HepG2 (cell line): ENCODE measurements around the gene CEP131. TPM values are rescaled to one million over a fixed set of nuclear protein-coding genes. Genes with fewer than 3 reads are reported as not detected.

Experiments used
- ATAC-seq: fragments of 200-7000 bp; cut with Tn5 transposase; 3 replicates; pipeline ENCODE4 v1.9.1; 2020; ENCODE audit warnings: mild to moderate bottlenecking, moderate library complexity
- BruUV-seq: library from RNA; stranded (reverse); fragments of 400-500 nt; replicated peaks from 2 replicates; lab custom pipeline; 2021; lab: Mats Ljungman, UMichigan
- CTCF ChIA-PET: fragments of 300-600 bp; formaldehyde crosslinking; extraction: SDS; loops from one replicate; lab custom pipeline; 2021; ENCODE audit warnings: low total read pairs, inconsistent platforms, low intra/inter-chr PET ratio; lab: Yijun Ruan, JAX
- POLR2A ChIA-PET: fragments of 350-600 bp; sonication (Branson Sonifier 250); formaldehyde crosslinking; loops from one replicate; lab custom pipeline; 2020; ENCODE audit warnings: antibody characterized with exemption, inconsistent platforms; lab: Yijun Ruan, JAX
- DNase-seq: peaks from one replicate; pipeline ENCODE4 v3.0.0-alpha.2; 2015; ENCODE audit warnings: low spot score
- FAIRE-seq: peaks from 3 replicates; lab custom pipeline; 2011; peaks lifted over from hg19 to GRCh38; lab: Jason Lieb, UNC
- H2AFZ ChIP-seq: one replicate; pipeline ENCODE4 v1.6.1; 2011; ENCODE audit warnings: low read length, inconsistent platforms
- H3K27ac ChIP-seq: fragments of 300-600 bp; 3 replicates; pipeline ENCODE4 v1.8.0; 2011; ENCODE audit warnings: mixed run types, mild to moderate bottlenecking, mixed read lengths, low read length, inconsistent platforms; ENCODE audit not compliant: insufficient read depth; ENCODE audit errors: extremely low read length
- H3K27me3 ChIP-seq, 2 experiments: fragments of 200-600 bp in 1 of 2; 2 replicates in 1 of 2; 3 replicates in 1 of 2; pipeline versions ENCODE4 v1.6.0 to v1.8.0; 2011; ENCODE audit warnings: low read length in 2 of 2, mild to moderate bottlenecking in 2 of 2, moderate library complexity in 2 of 2, inconsistent platforms in 1 of 2; ENCODE audit not compliant: insufficient read depth in 2 of 2, control insufficient read depth in 1 of 2
- H3K36me3 ChIP-seq, 2 experiments: fragments of 200-600 bp in 1 of 2; replicated peaks in 1 of 2; 2 replicates in 1 of 2; 3 replicates in 1 of 2; pipeline versions ENCODE4 v1.5.1 to v1.8.0; 2011; ENCODE audit warnings: low read length in 2 of 2, inconsistent platforms in 1 of 2; ENCODE audit not compliant: insufficient read depth in 2 of 2, control insufficient read depth in 1 of 2
- H3K4me1 ChIP-seq: 2 replicates; pipeline ENCODE4 v1.5.1; 2012; ENCODE audit warnings: low read length, inconsistent platforms; ENCODE audit not compliant: insufficient read depth
- H3K4me2 ChIP-seq: 2 replicates; pipeline ENCODE4 v1.6.0; 2011; ENCODE audit warnings: low read depth, low read length, inconsistent platforms
- H3K4me3 ChIP-seq, 3 experiments: fragments of 200-600 bp in 1 of 3; sonication (generic), shearing (Covaris generic) in 1 of 3; replicated peaks in 1 of 3; 2 replicates each; pipeline ENCODE4 v1.5.1; 2011 to 2016; ENCODE audit warnings: low read length in 3 of 3, inconsistent platforms in 2 of 3, low read depth in 2 of 3, mild to moderate bottlenecking in 2 of 3, control low read depth in 1 of 3, mixed read lengths in 1 of 3; ENCODE audit not compliant: insufficient read depth in 1 of 3
- H3K79me2 ChIP-seq: one replicate; pipeline ENCODE4 v1.6.1; 2011; ENCODE audit warnings: low read length, inconsistent platforms; ENCODE audit not compliant: insufficient read depth
- H3K9ac ChIP-seq: 2 replicates; pipeline ENCODE4 v1.6.0; 2011; ENCODE audit warnings: mild to moderate bottlenecking, low read depth, low read length, inconsistent platforms; ENCODE audit not compliant: insufficient read depth
- H3K9me3 ChIP-seq: 2 replicates; pipeline ENCODE4 v1.5.1; 2012; ENCODE audit warnings: mild to moderate bottlenecking, low read length
- H4K20me1 ChIP-seq: 2 replicates; pipeline ENCODE4 v1.6.0; 2011; ENCODE audit warnings: inconsistent platforms, mild to moderate bottlenecking, low read length, moderate library complexity; ENCODE audit not compliant: insufficient read depth
- CTCF ChIP-seq: sonication (generic); formaldehyde crosslinking; IDR thresholded peaks from 2 replicates; pipeline ENCODE4 v1.5.0; 2020; ENCODE audit warnings: mild to moderate bottlenecking, missing genetic modification reagents, moderate library complexity
- ETV5 ChIP-seq: IDR thresholded peaks from 2 replicates; pipeline ENCODE4 v1.6.1; 2018; ENCODE audit warnings: missing biosample characterization, missing genetic modification reagents, inconsistent platforms, borderline replicate concordance
- FOSL1 ChIP-seq: sonication (generic); formaldehyde crosslinking; IDR thresholded peaks from 2 replicates; pipeline ENCODE4 v1.9.0; 2021; ENCODE audit warnings: missing genetic modification reagents, borderline replicate concordance
- FOSL2 ChIP-seq: sonication (generic); formaldehyde crosslinking; IDR thresholded peaks from 2 replicates; pipeline ENCODE4 v1.4.0; 2020; ENCODE audit warnings: missing genetic modification reagents
- JARID2 ChIP-seq: sonication (generic); formaldehyde crosslinking; IDR thresholded peaks from 2 replicates; pipeline ENCODE4 v1.8.1; 2023; ENCODE audit warnings: missing genetic modification reagents, inconsistent platforms; ENCODE audit not compliant: insufficient replicate concordance
- KLF13 ChIP-seq: sonication (generic); formaldehyde crosslinking; IDR thresholded peaks from 2 replicates; pipeline ENCODE4 v1.4.0; 2020; ENCODE audit warnings: mild to moderate bottlenecking, missing genetic modification reagents
- MAF1 ChIP-seq: sonication (generic); formaldehyde crosslinking; IDR thresholded peaks from 2 replicates; pipeline ENCODE4 v1.5.0; 2020; ENCODE audit warnings: missing genetic modification reagents, borderline replicate concordance
- NONO ChIP-seq, 2 experiments: fragments of 450-650 bp in 1 of 2; sonication (generic) in 1 of 2; formaldehyde crosslinking in 1 of 2; IDR thresholded peaks in 1 of 2; conservative IDR thresholded peaks in 1 of 2; 2 replicates each; pipeline versions ENCODE4 v1.6.1 to v1.8.0; 2017 to 2022; ENCODE audit warnings: mild to moderate bottlenecking in 1 of 2, missing genetic modification reagents in 1 of 2, moderate library complexity in 1 of 2
- RAD51 ChIP-seq: fragments of 450-650 bp; IDR thresholded peaks from 2 replicates; pipeline ENCODE4 v1.6.1; 2016; ENCODE audit warnings: borderline replicate concordance
- SP140L ChIP-seq: sonication (generic); formaldehyde crosslinking; IDR thresholded peaks from 2 replicates; pipeline ENCODE4 v1.4.0; 2020; ENCODE audit warnings: missing genetic modification reagents, borderline replicate concordance
- SP2 ChIP-seq: sonication (generic); formaldehyde crosslinking; IDR thresholded peaks from 2 replicates; pipeline ENCODE4 v1.5.1; 2020; ENCODE audit warnings: mild to moderate bottlenecking, missing genetic modification reagents
- SSRP1 ChIP-seq: IDR thresholded peaks from 2 replicates; pipeline ENCODE4 v1.6.1; 2016; ENCODE audit warnings: control low read depth
- TEAD2 ChIP-seq: sonication (generic); formaldehyde crosslinking; IDR thresholded peaks from 2 replicates; pipeline ENCODE4 v1.9.0; 2021; ENCODE audit warnings: missing genetic modification reagents
- ZBTB38 ChIP-seq: sonication (generic); formaldehyde crosslinking; IDR thresholded peaks from 2 replicates; pipeline ENCODE4 v1.5.1; 2020; ENCODE audit warnings: mild to moderate bottlenecking, missing genetic modification reagents
- ZFP37 ChIP-seq: sonication (generic); formaldehyde crosslinking; IDR thresholded peaks from 2 replicates; pipeline ENCODE4 v1.4.0; 2020; ENCODE audit warnings: missing genetic modification reagents, borderline replicate concordance
- ZNF383 ChIP-seq: sonication (generic); formaldehyde crosslinking; IDR thresholded peaks from 2 replicates; pipeline ENCODE4 v1.4.0; 2020; ENCODE audit warnings: missing genetic modification reagents, mild to moderate bottlenecking, borderline replicate concordance
- ZNF468 ChIP-seq: sonication (generic); formaldehyde crosslinking; IDR thresholded peaks from 2 replicates; pipeline ENCODE4 v1.8.0; 2022; ENCODE audit warnings: mild to moderate bottlenecking, moderate library complexity, missing genetic modification reagents
- ZNF879 ChIP-seq: sonication (generic); formaldehyde crosslinking; IDR thresholded peaks from 2 replicates; pipeline ENCODE4 v1.8.1; 2023; ENCODE audit warnings: missing genetic modification reagents
- ZSCAN20 ChIP-seq: sonication (generic); formaldehyde crosslinking; IDR thresholded peaks from 2 replicates; pipeline ENCODE4 v1.4.0; 2020; ENCODE audit warnings: missing genetic modification reagents, mild to moderate bottlenecking, borderline replicate concordance
- WGBS: methylation state at CpG from one replicate; pipeline ENCODE4 v1.1.6; 2017; ENCODE audit warnings: low lambda C conversion rate; 5-methylcytosine and 5-hydroxymethylcytosine counted together
- in situ Hi-C: cut with HindIII; loops from 2 replicates; pipeline ENCODE4 v1.10.0; 2017; ENCODE audit warnings: low pct_unique_long_range_greater_than_20kb; ENCODE audit not compliant: extremely low pct_ligation_motif_present
- intact Hi-C: fragments of 100-400 bp; cut with micrococcal nuclease; formaldehyde crosslinking; loops from one replicate; pipeline ENCODE4 v1.10.0; 2022; ENCODE audit not compliant: unreplicated experiment
- polyA plus RNA-seq, 8 experiments: library from polyadenylated mRNA; depleted of rRNA in 3 of 8; stranded (reverse) in 7 of 8; unstranded in 1 of 8; fragments of >200 nt; fragmentation: Illumina TruSeq in 4 of 8; extraction: Trizol in 4 of 8; gene quantifications; 2 replicates each; pipeline versions ENCODE4 v1.2.1 to v1.2.3, GENCODE V29; 2011 to 2016; ENCODE audit warnings: low read depth in 4 of 8, missing spikeins in 1 of 8, mixed read lengths in 1 of 8; ENCODE audit not compliant: insufficient read depth in 1 of 8
- total RNA-seq, 5 experiments: library from RNA; depleted of rRNA; stranded (reverse); fragments of >200 nt; fragmentation: Illumina TruSeq; extraction: Trizol; gene quantifications; 2 replicates each; pipeline ENCODE4 v1.2.3, GENCODE V29; 2016; ENCODE audit warnings: low read depth in 1 of 5
- TF ChIP-seq, protein P1 (sequence below): sonication (generic); formaldehyde crosslinking; IDR thresholded peaks from 2 replicates; pipeline ENCODE4 v1.9.0; 2021; ENCODE audit warnings: missing genetic modification reagents, borderline replicate concordance

Gene CEP131
- total and polyA plus RNA-seq, 2 of the 13 experiments (the other 11 are each of a cell fraction or from before 2014, with no cell fraction given): 5.0 to 16.8 TPM

GRCh38 chr17:81253358-81254131 lies 30.8 kb upstream of the CEP131 start:
- peak; percentile 86 for FAIRE-seq
- Histone ChIP-seq H3K27ac (no peak overlapping the region), H3K36me3 (peaks cover 17 to 31% of the 10 kb centered on the region in 2 experiments), H3K4me3 (no peak overlapping the region), H4K20me1 (peaks cover 4% of the 10 kb centered on the region; the same call in 1 of the 2 replicates), H3K79me2 (no peaks in the 10 kb centered on the region), H3K27me3 (no peaks in the 10 kb centered on the region), H3K9me3 (no peaks in the 10 kb centered on the region), H3K4me1 (peaks cover 26% of the 10 kb centered on the region), H2AFZ (no peak overlapping the region), H3K9ac (no peak overlapping the region), H3K4me2 (peak overlapping the region; percentile 41)
- DNase-seq: no peak
- POLR2A ChIA-PET: no interaction called here
- in situ Hi-C loops (no loop called here), intact Hi-C loops (loop anchor here (1.0 to 2.0 kb wide), 3 partner anchors 231 to 348 kb away; no protein-coding TSS in a partner anchor)
- BruUV-seq: no TSS peak
- CTCF ChIA-PET: interaction anchor here (0.9 to 2.1 kb wide), 4 partner anchors 231 to 348 kb away, joined by 3 to 17 read pairs (median 10); no protein-coding TSS in a partner anchor
- peak; percentile 41 for ATAC-seq
- 70% methylated on average over 19 of the region's 19 CpGs for WGBS
- peak; percentile 53; the same call in 1 of the 2 replicates for TF ChIP-seq MAF1 (CRISPR knock-in tag)
- TF ChIP-seq CTCF (CRISPR knock-in tag): peak; percentile 94
- no peak for TF ChIP-seq FOSL1 (CRISPR knock-in tag)
- no peak for TF ChIP-seq FOSL2 (CRISPR knock-in tag)
- TF ChIP-seq ZSCAN20 (CRISPR knock-in tag): no peak
- TF ChIP-seq ZNF383 (CRISPR knock-in tag): no peak
- TF ChIP-seq NONO (IDR thresholded peaks at IDR 0.05): no peak; the same call in 1 of the 2 replicates
- peak; percentile 51; the same call in 1 of the 2 replicates for TF ChIP-seq NONO (CRISPR knock-in tag; conservative IDR thresholded peaks at IDR 0.05)
- no peak for TF ChIP-seq SSRP1 (CRISPR knock-in tag)
- no peak for TF ChIP-seq TEAD2 (CRISPR knock-in tag)
- peak; percentile 51; the same call in 1 of the 2 replicates for TF ChIP-seq SP2
- TF ChIP-seq ETV5: no peak
- peak; percentile 29; the same call in 1 of the 2 replicates for TF ChIP-seq RAD51
- no peak for TF ChIP-seq ZNF879 (CRISPR knock-in tag)
- no peak for TF ChIP-seq SP140L
- TF ChIP-seq ZBTB38 (CRISPR knock-in tag): peak; percentile 24; the same call in 1 of the 2 replicates
- 0 out of 2 replicates have a peak, but pooled peaks have one; percentile 68 for TF ChIP-seq ZFP37 (CRISPR knock-in tag)
- TF ChIP-seq, protein P1, sequence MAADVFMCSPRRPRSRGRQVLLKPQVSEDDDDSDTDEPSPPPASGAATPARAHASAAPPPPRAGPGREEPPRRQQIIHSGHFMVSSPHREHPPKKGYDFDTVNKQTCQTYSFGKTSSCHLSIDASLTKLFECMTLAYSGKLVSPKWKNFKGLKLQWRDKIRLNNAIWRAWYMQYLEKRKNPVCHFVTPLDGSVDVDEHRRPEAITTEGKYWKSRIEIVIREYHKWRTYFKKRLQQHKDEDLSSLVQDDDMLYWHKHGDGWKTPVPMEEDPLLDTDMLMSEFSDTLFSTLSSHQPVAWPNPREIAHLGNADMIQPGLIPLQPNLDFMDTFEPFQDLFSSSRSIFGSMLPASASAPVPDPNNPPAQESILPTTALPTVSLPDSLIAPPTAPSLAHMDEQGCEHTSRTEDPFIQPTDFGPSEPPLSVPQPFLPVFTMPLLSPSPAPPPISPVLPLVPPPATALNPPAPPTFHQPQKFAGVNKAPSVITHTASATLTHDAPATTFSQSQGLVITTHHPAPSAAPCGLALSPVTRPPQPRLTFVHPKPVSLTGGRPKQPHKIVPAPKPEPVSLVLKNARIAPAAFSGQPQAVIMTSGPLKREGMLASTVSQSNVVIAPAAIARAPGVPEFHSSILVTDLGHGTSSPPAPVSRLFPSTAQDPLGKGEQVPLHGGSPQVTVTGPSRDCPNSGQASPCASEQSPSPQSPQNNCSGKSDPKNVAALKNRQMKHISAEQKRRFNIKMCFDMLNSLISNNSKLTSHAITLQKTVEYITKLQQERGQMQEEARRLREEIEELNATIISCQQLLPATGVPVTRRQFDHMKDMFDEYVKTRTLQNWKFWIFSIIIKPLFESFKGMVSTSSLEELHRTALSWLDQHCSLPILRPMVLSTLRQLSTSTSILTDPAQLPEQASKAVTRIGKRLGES (CRISPR knock-in tag): no peak
- 0 out of 2 replicates have a peak, but pooled peaks have one; percentile 34 for TF ChIP-seq KLF13 (CRISPR knock-in tag)
- no peak for TF ChIP-seq JARID2 (CRISPR knock-in tag)
- no peak for TF ChIP-seq ZNF468 (CRISPR knock-in tag)
